Spleen (tissue), 11 donors: ENCODE measurements around the gene TMIE. TPM values are rescaled to one million over a fixed set of nuclear protein-coding genes. Genes with fewer than 3 reads are reported as not detected.
"Not testable (repeated sequence)": the region's sequence is repeated elsewhere in the genome, so short reads cannot be mapped to it uniquely, and the experiment has no call there.

ENCODE experiments used
- DNase-seq: peaks from one replicate; pipeline ENCODE4 v3.0.0-alpha.2; 2020
- H3K27ac ChIP-seq, 8 donors: fragments of 200-600 bp; sonication (generic) in 7 of 8; 1 replicate in 4 of 8; 2 replicates in 4 of 8; pipeline versions ENCODE4 v1.5.0 to v1.8.0; 2016 to 2021; ENCODE audit warnings: inconsistent platforms in 4 of 8, mild to moderate bottlenecking in 4 of 8, moderate library complexity in 1 of 8
- H3K27me3 ChIP-seq, 7 donors: fragments of 200-600 bp; sonication (generic) in 6 of 7; replicated peaks in 1 of 7; 1 replicate in 4 of 7; 2 replicates in 3 of 7; pipeline versions ENCODE4 v1.5.0 to v1.8.0; 2016 to 2021; ENCODE audit warnings: inconsistent platforms in 3 of 7, mild to moderate bottlenecking in 1 of 7
- H3K36me3 ChIP-seq, 6 donors: fragments of 200-600 bp; sonication (generic) in 5 of 6; 1 replicate in 4 of 6; 2 replicates in 2 of 6; pipeline versions ENCODE4 v1.5.0 to v1.8.0; 2016 to 2021; ENCODE audit warnings: inconsistent platforms in 2 of 6
- H3K4me1 ChIP-seq, 6 donors: fragments of 200-600 bp; sonication (generic) in 5 of 6; 1 replicate in 3 of 6; 2 replicates in 3 of 6; pipeline versions ENCODE4 v1.5.0 to v1.8.0; 2016 to 2021; ENCODE audit warnings: inconsistent platforms in 3 of 6
- H3K4me3 ChIP-seq, 8 donors: fragments of 200-600 bp; sonication (generic) in 7 of 8; 1 replicate in 4 of 8; 2 replicates in 4 of 8; pipeline versions ENCODE4 v1.5.0 to v1.8.0; 2016 to 2021; ENCODE audit warnings: inconsistent platforms in 4 of 8, mild to moderate bottlenecking in 4 of 8, moderate library complexity in 2 of 8
- H3K9me3 ChIP-seq, 8 donors: fragments of 200-600 bp; sonication (generic) in 7 of 8; 1 replicate in 4 of 8; 2 replicates in 4 of 8; pipeline versions ENCODE4 v1.5.0 to v1.8.0; 2016 to 2021; ENCODE audit warnings: inconsistent platforms in 4 of 8
- POLR2A ChIP-seq, 3 donors: fragments of 450-650 bp; IDR thresholded peaks; one replicate each; pipeline ENCODE4 v1.5.1; 2017; ENCODE audit warnings: antibody characterized with exemption in 3 of 3, mild to moderate bottlenecking in 1 of 3
- POLR2AphosphoS5 ChIP-seq, 3 donors: sonication (generic); formaldehyde crosslinking; IDR thresholded peaks; one replicate each; pipeline ENCODE4 v1.5.1; 2017; ENCODE audit warnings: antibody characterized with exemption in 3 of 3
- WGBS, 5 donors: extraction: QIAGEN DNeasy Blood & Tissue Kit in 3 of 5; methylation state at CpG; one replicate each; pipeline versions ENCODE4 v1.1.5 to v1.1.7; 2013 to 2018; 5-methylcytosine and 5-hydroxymethylcytosine counted together
- intact Hi-C: fragments of 100-400 bp; cut with DNase I; formaldehyde crosslinking; loops from one replicate; pipeline ENCODE4 v1.15.0; 2023; ENCODE audit warnings: low total_unique reads
- polyA plus RNA-seq, 3 donors: library from polyadenylated mRNA; stranded (reverse); fragments of 200-250 nt; gene quantifications; one replicate each; pipeline ENCODE4 v1.2.1, GENCODE V29; 2013
- total RNA-seq, 7 donors: library from RNA; depleted of rRNA in 3 of 7; stranded (reverse); fragments of >200 nt in 3 of 7; fragmentation: NEBNext Ultra II Directional in 4 of 7; extraction: Animal tissue kit (Norgen Biotek cat#: 25700) in 4 of 7; gene quantifications; one replicate each; pipeline versions ENCODE4 v1.1.0 to v1.2.1, GENCODE V29; 2016 to 2021
- TF ChIP-seq, protein P1 (sequence below), 11 experiments: fragments of 200-600 bp in 7 of 11; fragments of 450-650 bp in 4 of 11; sonication (generic) in 4 of 11; IDR thresholded peaks in 8 of 11; conservative IDR thresholded peaks in 3 of 11; 1 replicate in 7 of 11; 2 replicates in 4 of 11; pipeline versions ENCODE4 v1.4.0 to v1.8.0; 2016 to 2021; ENCODE audit warnings: antibody characterized with exemption in 11 of 11, inconsistent platforms in 4 of 11, mild to moderate bottlenecking in 1 of 11
- donor health status: healthy with polysubstance abuse.
- donor health status: DM: no; HTN: no; CAD: no; lungs with moderate emphysema.
- donor health status: DM: no; HTN: no; CAD: no.
- donor health status: Bipolar disorder and iron deficiency.
- donor health status: healthy.
- donor health status: DM: no; HTN: no; CAD: no.
- donor health status: DM: yes; HTN: yes; CAD: no.

Gene TMIE
- total and polyA plus RNA-seq, 10 donors = 0.23 to 1.6 (median 0.67) TPM; not detected in 2

GRCh38 chr3:46750555-46751038 is 49.4 kb downstream of the TMIE start:
- TF ChIP-seq POLR2AphosphoS5 (IDR thresholded peaks at IDR 0.05) = no peak
- TF ChIP-seq, protein P1, sequence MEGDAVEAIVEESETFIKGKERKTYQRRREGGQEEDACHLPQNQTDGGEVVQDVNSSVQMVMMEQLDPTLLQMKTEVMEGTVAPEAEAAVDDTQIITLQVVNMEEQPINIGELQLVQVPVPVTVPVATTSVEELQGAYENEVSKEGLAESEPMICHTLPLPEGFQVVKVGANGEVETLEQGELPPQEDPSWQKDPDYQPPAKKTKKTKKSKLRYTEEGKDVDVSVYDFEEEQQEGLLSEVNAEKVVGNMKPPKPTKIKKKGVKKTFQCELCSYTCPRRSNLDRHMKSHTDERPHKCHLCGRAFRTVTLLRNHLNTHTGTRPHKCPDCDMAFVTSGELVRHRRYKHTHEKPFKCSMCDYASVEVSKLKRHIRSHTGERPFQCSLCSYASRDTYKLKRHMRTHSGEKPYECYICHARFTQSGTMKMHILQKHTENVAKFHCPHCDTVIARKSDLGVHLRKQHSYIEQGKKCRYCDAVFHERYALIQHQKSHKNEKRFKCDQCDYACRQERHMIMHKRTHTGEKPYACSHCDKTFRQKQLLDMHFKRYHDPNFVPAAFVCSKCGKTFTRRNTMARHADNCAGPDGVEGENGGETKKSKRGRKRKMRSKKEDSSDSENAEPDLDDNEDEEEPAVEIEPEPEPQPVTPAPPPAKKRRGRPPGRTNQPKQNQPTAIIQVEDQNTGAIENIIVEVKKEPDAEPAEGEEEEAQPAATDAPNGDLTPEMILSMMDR (IDR thresholded peaks at IDR 0.05 in 8 of 11, conservative IDR thresholded peaks at IDR 0.05 in 3 of 11) = no peak
- no peak for TF ChIP-seq POLR2A (IDR thresholded peaks at IDR 0.05)
- DNase-seq = no peak
- Histone ChIP-seq H3K36me3 (no peaks in the 10 kb centered on the region), H3K27ac (no peak overlapping the region), H3K9me3 (no peaks in the 10 kb centered on the region), H3K4me3 (no peak overlapping the region), H3K27me3 (no peaks in the 10 kb centered on the region), H3K4me1 (no peaks in the 10 kb centered on the region)
- intact Hi-C loops = no loop called here
- 85 to 94% (median 89%) methylated on average over 32 to 41 of the region's 41 CpGs for WGBS, 5 donors

- 59 to 73% (median 69%) methylated on average over 5 to 6 of the region's 6 CpGs for WGBS, 5 donors
- H3K4me1 ChIP-seq, H3K4me3 ChIP-seq, intact Hi-C loops, H3K27me3 ChIP-seq, H3K27ac ChIP-seq, H3K9me3 ChIP-seq, H3K36me3 ChIP-seq, DNase-seq: not testable (repeated sequence)
Measured at GRCh38 chr3:46753127-46753526, 51.9 kb downstream of the TMIE start.

- 90 to 98% (median 93%) methylated on average over 6 of the region's 6 CpGs for WGBS, 5 donors
Measured at GRCh38 chr3:46755646-46756045, 54.5 kb downstream of the TMIE start.

GRCh38 chr3:46756642-46757041 is 55.5 kb downstream of the TMIE start:
- intact Hi-C loops = no loop called here
- 91 to 96% (median 93%) methylated on average over 25 to 31 of the region's 31 CpGs for WGBS, 5 donors
- no peaks in the 10 kb centered on the region for H3K36me3 ChIP-seq
- H3K4me1 ChIP-seq = no peaks in the 10 kb centered on the region
- no peak overlapping the region for H3K4me3 ChIP-seq
- H3K9me3 ChIP-seq = no peaks in the 10 kb centered on the region
- TF ChIP-seq POLR2AphosphoS5 (IDR thresholded peaks at IDR 0.05) (no peak), POLR2A (IDR thresholded peaks at IDR 0.05) (no peak)
- TF ChIP-seq, protein P1 (IDR thresholded peaks at IDR 0.05 in 8 of 11, conservative IDR thresholded peaks at IDR 0.05 in 3 of 11) = no peak
- DNase-seq = no peak
- H3K27me3 ChIP-seq = peaks cover 0 to 7% (median 0%) of the 10 kb centered on the region in 7 donors
- H3K27ac ChIP-seq = no peak overlapping the region

More at GRCh38 chr3:46755646-46756045, 54.5 kb downstream of the TMIE start:
- Histone ChIP-seq H3K4me3 (no peak overlapping the region), H3K27me3 (peaks cover 0 to 7% (median 0%) of the 10 kb centered on the region in 7 donors), H3K27ac (no peak overlapping the region), H3K9me3 (no peaks in the 10 kb centered on the region), H3K36me3 (no peaks in the 10 kb centered on the region), H3K4me1 (no peaks in the 10 kb centered on the region)
- intact Hi-C loops = no loop called here
- no peak for DNase-seq
- TF ChIP-seq POLR2A (IDR thresholded peaks at IDR 0.05) (no peak), POLR2AphosphoS5 (IDR thresholded peaks at IDR 0.05) (no peak)
- TF ChIP-seq, protein P1 (IDR thresholded peaks at IDR 0.05 in 8 of 11, conservative IDR thresholded peaks at IDR 0.05 in 3 of 11) = no peak
